Fibroblast of lung (primary cell): ENCODE results near the gene FBXO7. TPM values are rescaled to one million over a fixed set of nuclear protein-coding genes. Genes with fewer than 3 reads are reported as not detected.
A peak's percentile ranks its signal among the peaks of the same experiment; 100 is the strongest.

Source experiments
- DNase-seq, 2 donors: peaks; one replicate each; pipeline versions ENCODE4 v3.0.0 to v3.0.0-alpha.2; 2010; ENCODE audit warnings: low read depth in 2 of 2
- H2AFZ ChIP-seq: 2 replicates; pipeline ENCODE4 v1.5.1; 2012; ENCODE audit warnings: low read length, control low read depth, inconsistent platforms
- H3K27ac ChIP-seq: 2 replicates; pipeline ENCODE4 v1.5.1; 2011; ENCODE audit warnings: low read length, control low read depth; ENCODE audit not compliant: insufficient read depth
- H3K27me3 ChIP-seq: 2 replicates; pipeline ENCODE4 v1.5.1; 2011; ENCODE audit warnings: mild to moderate bottlenecking, low read length; ENCODE audit not compliant: control insufficient read depth, insufficient read depth
- H3K36me3 ChIP-seq: 2 replicates; pipeline ENCODE4 v1.5.1; 2011; ENCODE audit warnings: low read length; ENCODE audit not compliant: control insufficient read depth, insufficient read depth
- H3K4me1 ChIP-seq: 2 replicates; pipeline ENCODE4 v1.5.1; 2011; ENCODE audit warnings: low read length; ENCODE audit not compliant: control insufficient read depth, insufficient read depth; ENCODE audit errors: extremely low read depth
- H3K4me2 ChIP-seq: 2 replicates; pipeline ENCODE4 v1.5.1; 2011; ENCODE audit warnings: low read length, control low read depth; ENCODE audit not compliant: insufficient read depth; ENCODE audit errors: extremely low read depth
- H3K4me3 ChIP-seq, 4 experiments: fragments of 200-600 bp in 1 of 4; sonication (generic) in 1 of 4; replicated peaks in 1 of 4; 2 replicates each; pipeline ENCODE4 v1.5.1; 2011 to 2016; ENCODE audit warnings: low read length in 4 of 4, low read depth in 3 of 4, mild to moderate bottlenecking in 3 of 4, control low read depth in 2 of 4, inconsistent platforms in 1 of 4, mixed read lengths in 1 of 4; ENCODE audit not compliant: insufficient read depth in 1 of 4; ENCODE audit errors: control extremely low read depth in 1 of 4
- H3K79me2 ChIP-seq: 2 replicates; pipeline ENCODE4 v1.5.1; 2012; ENCODE audit warnings: mild to moderate bottlenecking, low read length, inconsistent platforms; ENCODE audit not compliant: control insufficient read depth, insufficient read depth
- H3K9ac ChIP-seq: 2 replicates; pipeline ENCODE4 v1.5.1; 2011; ENCODE audit warnings: mild to moderate bottlenecking, low read length, control low read depth; ENCODE audit not compliant: insufficient read depth
- H3K9me3 ChIP-seq: 2 replicates; pipeline ENCODE4 v1.5.1; 2012; ENCODE audit warnings: low read depth, low read length; ENCODE audit not compliant: control insufficient read depth, insufficient read depth
- H4K20me1 ChIP-seq: 2 replicates; pipeline ENCODE4 v1.5.1; 2011; ENCODE audit warnings: low read length; ENCODE audit not compliant: control insufficient read depth, insufficient read depth; ENCODE audit errors: extremely low read depth
- EZH2 ChIP-seq: IDR thresholded peaks from 2 replicates; pipeline ENCODE4 v1.5.1; 2012; ENCODE audit warnings: low read length, control low read depth, mild to moderate bottlenecking; ENCODE audit errors: missing control alignments
- polyA plus RNA-seq, 2 donors: library from polyadenylated mRNA; depleted of rRNA in 1 of 2; stranded (reverse) in 1 of 2; unstranded in 1 of 2; fragments of >200 nt; gene quantifications; 2 replicates each; pipeline ENCODE4 v1.2.1, GENCODE V29; 2011 to 2012; ENCODE audit warnings: missing spikeins in 1 of 2
- total RNA-seq: library from RNA; depleted of rRNA; stranded (reverse); fragments of >200 nt; gene quantifications from 2 replicates; pipeline ENCODE4 v1.2.1, GENCODE V29; 2014
- TF ChIP-seq, protein P1 (sequence below), 2 donors: IDR thresholded peaks in 1 of 2; conservative IDR thresholded peaks in 1 of 2; 1 replicate in 1 of 2; 2 replicates in 1 of 2; pipeline ENCODE4 v1.5.1; 2011 to 2012; ENCODE audit warnings: low read length in 2 of 2, control low read depth in 1 of 2, inconsistent platforms in 1 of 2, low read depth in 1 of 2, mild to moderate bottlenecking in 1 of 2

Gene FBXO7
- total and polyA plus RNA-seq, 2 donors (not counting 1 experiment from before 2014, with no cell fraction given), result 51.2 to 130 TPM

DNA sequence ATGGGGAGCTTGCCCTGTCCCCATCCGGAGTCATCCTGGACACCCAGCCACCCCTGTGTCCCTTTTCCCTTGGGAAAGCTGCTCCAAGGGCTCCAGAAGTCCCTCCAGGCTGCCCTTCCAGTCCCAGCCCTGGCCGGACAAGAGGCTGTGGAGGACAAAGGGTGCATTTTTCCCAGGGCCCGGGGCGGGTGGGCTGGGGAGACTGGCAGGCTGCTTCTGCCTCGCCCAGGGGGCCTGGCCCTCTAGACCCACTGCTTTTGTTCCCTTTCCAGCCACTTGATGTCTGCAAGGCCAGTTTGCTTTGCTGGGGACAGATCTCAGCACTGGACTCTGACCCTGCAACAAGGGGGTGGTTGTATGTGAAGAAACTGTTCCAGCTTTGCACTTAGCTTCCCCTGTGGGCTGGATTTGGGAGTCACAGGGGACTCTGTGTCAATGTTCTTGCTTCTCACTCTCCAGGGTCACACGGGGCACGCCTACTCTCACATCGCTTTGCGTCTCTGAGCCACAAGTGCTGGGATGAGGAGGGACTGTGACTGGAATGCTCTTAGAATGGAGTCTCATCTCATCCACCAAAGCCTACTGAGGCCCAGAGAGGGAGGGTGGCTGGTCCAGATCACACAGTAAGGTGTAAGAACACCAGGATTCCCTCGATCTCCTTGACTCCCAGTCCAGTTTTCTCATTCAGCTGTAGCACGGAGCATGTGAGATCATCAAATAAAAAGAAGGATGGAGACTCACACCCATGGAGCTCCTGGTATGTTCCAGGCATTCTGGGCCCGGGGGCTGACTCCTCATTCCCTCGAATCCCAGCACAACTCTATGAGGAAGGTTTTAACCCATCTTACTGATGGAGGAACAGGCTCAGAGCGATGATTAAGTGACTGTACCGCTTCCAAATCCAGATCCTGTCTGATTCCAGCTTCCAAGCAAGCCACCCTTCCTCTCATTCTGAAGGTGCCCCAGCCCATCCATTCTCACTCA is 59.9 kb downstream of the FBXO7 start:
- no peak overlapping the region for H3K4me3 ChIP-seq
- H3K9me3 ChIP-seq, result no peaks in the 10 kb centered on the region
- H3K4me1 ChIP-seq, result peaks cover 24% of the 10 kb centered on the region
- no peaks in the 10 kb centered on the region for H4K20me1 ChIP-seq
- no peaks in the 10 kb centered on the region for H3K79me2 ChIP-seq
- H3K27ac ChIP-seq, result no peak overlapping the region
- no peak overlapping the region for H3K4me2 ChIP-seq
- H3K27me3 ChIP-seq, result no peaks in the 10 kb centered on the region
- no peak overlapping the region for H3K9ac ChIP-seq
- no peaks in the 10 kb centered on the region for H3K36me3 ChIP-seq
- H2AFZ ChIP-seq, result no peak overlapping the region
- TF ChIP-seq EZH2, result no peak
- TF ChIP-seq, protein P1, sequence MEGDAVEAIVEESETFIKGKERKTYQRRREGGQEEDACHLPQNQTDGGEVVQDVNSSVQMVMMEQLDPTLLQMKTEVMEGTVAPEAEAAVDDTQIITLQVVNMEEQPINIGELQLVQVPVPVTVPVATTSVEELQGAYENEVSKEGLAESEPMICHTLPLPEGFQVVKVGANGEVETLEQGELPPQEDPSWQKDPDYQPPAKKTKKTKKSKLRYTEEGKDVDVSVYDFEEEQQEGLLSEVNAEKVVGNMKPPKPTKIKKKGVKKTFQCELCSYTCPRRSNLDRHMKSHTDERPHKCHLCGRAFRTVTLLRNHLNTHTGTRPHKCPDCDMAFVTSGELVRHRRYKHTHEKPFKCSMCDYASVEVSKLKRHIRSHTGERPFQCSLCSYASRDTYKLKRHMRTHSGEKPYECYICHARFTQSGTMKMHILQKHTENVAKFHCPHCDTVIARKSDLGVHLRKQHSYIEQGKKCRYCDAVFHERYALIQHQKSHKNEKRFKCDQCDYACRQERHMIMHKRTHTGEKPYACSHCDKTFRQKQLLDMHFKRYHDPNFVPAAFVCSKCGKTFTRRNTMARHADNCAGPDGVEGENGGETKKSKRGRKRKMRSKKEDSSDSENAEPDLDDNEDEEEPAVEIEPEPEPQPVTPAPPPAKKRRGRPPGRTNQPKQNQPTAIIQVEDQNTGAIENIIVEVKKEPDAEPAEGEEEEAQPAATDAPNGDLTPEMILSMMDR (conservative IDR thresholded peaks at IDR 0.05 in 1 of 2, IDR thresholded peaks at IDR 0.05 in 1 of 2; ENCODE audit: low read depth in 1 of 2, low read length in 2 of 2), result no peak
- peak in 1 of 2 donors; percentile 53 for DNase-seq

DNA sequence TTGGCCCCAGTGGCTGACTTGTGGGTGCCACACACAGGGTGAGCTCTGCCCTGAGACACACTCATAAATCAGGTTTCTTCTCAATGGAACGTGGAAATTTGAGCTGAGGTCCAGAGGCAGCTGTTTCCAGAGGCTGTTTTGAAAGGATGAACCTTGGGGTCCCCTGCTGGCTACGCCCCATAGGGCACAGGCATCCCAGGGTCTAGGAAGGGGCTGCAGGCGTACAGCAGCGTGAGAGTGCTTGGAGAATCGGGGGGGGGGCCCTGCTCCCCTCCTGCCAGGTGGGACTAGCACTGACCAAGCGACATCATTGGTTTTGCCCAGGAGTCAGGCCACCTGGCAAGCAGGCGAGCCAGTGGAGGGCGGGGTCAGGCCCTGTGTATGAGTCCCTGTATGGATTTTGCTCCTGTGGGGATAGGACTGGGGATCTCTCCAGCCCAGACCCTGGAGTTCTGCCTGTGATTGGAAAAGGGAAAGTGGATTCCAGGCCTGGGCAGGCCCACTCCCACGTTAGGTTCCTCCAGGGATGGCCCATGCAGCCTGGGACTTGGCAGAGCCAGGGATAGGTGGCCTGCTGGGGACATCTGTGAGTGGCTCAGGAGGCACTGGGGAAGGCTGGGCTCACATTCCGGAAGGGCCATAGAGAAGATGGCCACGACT is 61.0 kb downstream of the FBXO7 start:
- Histone ChIP-seq H4K20me1 (no peaks in the 10 kb centered on the region), H3K36me3 (no peaks in the 10 kb centered on the region), H3K9ac (no peak overlapping the region), H3K4me1 (peaks cover 24% of the 10 kb centered on the region), H3K4me3 (no peak overlapping the region), H3K27me3 (no peaks in the 10 kb centered on the region), H3K27ac (no peak overlapping the region), H3K9me3 (no peaks in the 10 kb centered on the region), H3K79me2 (no peaks in the 10 kb centered on the region), H3K4me2 (no peak overlapping the region), H2AFZ (no peak overlapping the region)
- DNase-seq, result no peak
- TF ChIP-seq, protein P1 (conservative IDR thresholded peaks at IDR 0.05 in 1 of 2, IDR thresholded peaks at IDR 0.05 in 1 of 2; ENCODE audit: low read depth in 1 of 2, low read length in 2 of 2), result no peak
- TF ChIP-seq EZH2, result no peak

DNA sequence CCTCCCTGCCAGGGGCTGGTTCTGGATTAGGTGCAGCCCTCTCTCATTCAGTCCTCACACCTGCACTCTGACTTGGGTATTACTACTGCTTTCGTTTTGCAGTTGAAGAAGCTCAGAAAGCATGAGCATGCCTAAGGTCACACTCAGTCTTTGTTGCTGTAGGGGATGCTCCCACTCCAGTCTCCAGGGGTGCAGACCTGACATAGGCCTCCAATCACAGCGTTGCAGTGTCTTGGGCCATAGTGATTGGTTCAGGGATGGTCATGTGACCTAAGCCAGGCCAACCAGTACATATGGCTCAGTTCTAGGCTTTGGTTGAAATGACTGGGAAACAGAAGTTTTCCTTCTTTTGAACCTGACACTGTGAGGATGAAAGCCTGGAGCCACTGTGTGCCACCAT is 61.7 kb downstream of the FBXO7 start:
- Histone ChIP-seq H3K27ac (no peak overlapping the region), H3K4me1 (peaks cover 22% of the 10 kb centered on the region), H3K9ac (no peak overlapping the region), H2AFZ (no peak overlapping the region), H3K9me3 (no peaks in the 10 kb centered on the region), H3K79me2 (no peaks in the 10 kb centered on the region), H3K4me2 (no peak overlapping the region), H3K4me3 (no peak overlapping the region), H4K20me1 (no peaks in the 10 kb centered on the region), H3K27me3 (no peaks in the 10 kb centered on the region), H3K36me3 (no peaks in the 10 kb centered on the region)
- DNase-seq, result no peak
- no peak for TF ChIP-seq EZH2
- TF ChIP-seq, protein P1 (conservative IDR thresholded peaks at IDR 0.05 in 1 of 2, IDR thresholded peaks at IDR 0.05 in 1 of 2; ENCODE audit: low read depth in 1 of 2, low read length in 2 of 2), result no peak
